Measurements from ENCODE around the gene RPF1. TPM values are rescaled to one million over a fixed set of nuclear protein-coding genes. Genes with fewer than 3 reads are reported as not detected.

RPF1 gene
- total and polyA plus RNA-seq, 4 donors: 18.6 to 34.1 (median 27.5) TPM

GRCh38 chr1:84480650-84481049, 1.6 kb downstream of the RPF1 start:
- no peak for ATAC-seq (ENCODE audit: low FRiP score)
- WGBS, 2 donors: 89 to 90% methylated on average over 4 of the region's 4 CpGs
- no peak overlapping the region for H3K4me3 ChIP-seq (ENCODE audit: low read length in 2 of 2)

DNA sequence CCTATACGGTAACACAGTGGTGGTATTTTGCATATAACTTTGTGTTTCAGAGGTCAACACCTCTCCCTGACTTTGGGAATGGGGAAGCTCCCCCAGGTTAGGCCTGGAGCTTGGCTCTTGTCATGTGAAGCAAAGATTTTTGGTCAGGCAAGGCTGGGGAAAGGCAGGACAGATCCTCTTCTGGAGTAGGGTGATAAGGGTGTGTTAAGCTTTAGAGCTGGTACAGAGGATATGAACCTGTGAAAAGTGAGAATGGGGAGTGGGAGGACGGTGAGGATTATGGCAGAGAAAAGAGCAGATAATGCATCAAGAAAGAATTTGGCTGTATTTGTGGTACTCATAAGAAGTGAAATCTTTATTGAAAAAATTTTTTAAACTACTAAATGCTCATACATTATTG, 2.3 kb downstream of the RPF1 start:
- Histone ChIP-seq H3K27ac (ENCODE audit: low read depth in 1 of 2, low read length in 2 of 2) (no peak overlapping the region), H3K4me3 (ENCODE audit: low read length in 2 of 2) (no peak overlapping the region), H3K27me3 (ENCODE audit: control insufficient read depth in 1 of 2, insufficient read depth in 2 of 2, low read length in 1 of 2) (no peaks in the 10 kb centered on the region), H3K9me3 (ENCODE audit: control insufficient read depth, low read length) (no peaks in the 10 kb centered on the region), H3K4me1 (ENCODE audit: control insufficient read depth in 1 of 2, insufficient read depth in 2 of 2, low read length in 2 of 2) (peaks cover 0 to 2% of the 10 kb centered on the region in 2 donors), H3K36me3 (ENCODE audit: control insufficient read depth in 1 of 2, insufficient read depth in 2 of 2, low read length in 1 of 2) (peaks cover 0 to 2% of the 10 kb centered on the region in 2 donors)
- 91 to 94% methylated on average over 2 of the region's 2 CpGs for WGBS, 2 donors
- no peak for DNase-seq
- ATAC-seq (ENCODE audit: low FRiP score): no peak
- intact Hi-C loops (cut with DNase I): no loop called here

More at GRCh38 chr1:84480650-84481049, 1.6 kb downstream of the RPF1 start:
- DNase-seq: no peak
- Histone ChIP-seq H3K9me3 (ENCODE audit: control insufficient read depth, low read length) (no peaks in the 10 kb centered on the region), H3K36me3 (ENCODE audit: control insufficient read depth in 1 of 2, insufficient read depth in 2 of 2, low read length in 1 of 2) (peaks cover 0 to 2% of the 10 kb centered on the region in 2 donors), H3K27ac (ENCODE audit: low read depth in 1 of 2, low read length in 2 of 2) (no peak overlapping the region), H3K4me1 (ENCODE audit: control insufficient read depth in 1 of 2, insufficient read depth in 2 of 2, low read length in 2 of 2) (peaks cover 0 to 2% of the 10 kb centered on the region in 2 donors), H3K27me3 (ENCODE audit: control insufficient read depth in 1 of 2, insufficient read depth in 2 of 2, low read length in 1 of 2) (no peaks in the 10 kb centered on the region)
- intact Hi-C loops (cut with DNase I): no loop called here

- WGBS, 2 donors: 59 to 73% methylated on average over 3 of the region's 3 CpGs
- DNase-seq (no peak), ATAC-seq (ENCODE audit: low FRiP score) (no peak)
- Histone ChIP-seq H3K36me3 (ENCODE audit: control insufficient read depth in 1 of 2, insufficient read depth in 2 of 2, low read length in 1 of 2) (peaks cover 4 to 11% of the 10 kb centered on the region in 2 donors), H3K27me3 (ENCODE audit: control insufficient read depth in 1 of 2, insufficient read depth in 2 of 2, low read length in 1 of 2) (no peaks in the 10 kb centered on the region), H3K9me3 (ENCODE audit: control insufficient read depth, low read length) (no peaks in the 10 kb centered on the region), H3K4me3 (ENCODE audit: low read length in 2 of 2) (no peak overlapping the region), H3K4me1 (ENCODE audit: control insufficient read depth in 1 of 2, insufficient read depth in 2 of 2, low read length in 2 of 2) (peaks cover 0 to 2% of the 10 kb centered on the region in 2 donors), H3K27ac (ENCODE audit: low read depth in 1 of 2, low read length in 2 of 2) (no peak overlapping the region)
- intact Hi-C loops (cut with DNase I): no loop called here
These were observed 9.0 kb downstream of the RPF1 start for GRCh38 chr1:84488107-84488506.

- H3K4me1 ChIP-seq (ENCODE audit: control insufficient read depth in 1 of 2, insufficient read depth in 2 of 2, low read length in 2 of 2): no peaks in the 10 kb centered on the region
- no peak for DNase-seq
- intact Hi-C loops (cut with DNase I): no loop called here
- ATAC-seq (ENCODE audit: low FRiP score): no peak
- H3K9me3 ChIP-seq (ENCODE audit: control insufficient read depth, low read length): no peaks in the 10 kb centered on the region
- peaks cover 4 to 11% of the 10 kb centered on the region in 2 donors for H3K36me3 ChIP-seq (ENCODE audit: control insufficient read depth in 1 of 2, insufficient read depth in 2 of 2, low read length in 1 of 2)
- 86 to 95% methylated on average over 2 of the region's 2 CpGs for WGBS, 2 donors
- H3K27me3 ChIP-seq (ENCODE audit: control insufficient read depth in 1 of 2, insufficient read depth in 2 of 2, low read length in 1 of 2): no peaks in the 10 kb centered on the region
- H3K4me3 ChIP-seq (ENCODE audit: low read length in 2 of 2): no peak overlapping the region
- H3K27ac ChIP-seq (ENCODE audit: low read depth in 1 of 2, low read length in 2 of 2): no peak overlapping the region
These were observed 10.7 kb downstream of the RPF1 start for GRCh38 chr1:84489766-84490165.

DNA sequence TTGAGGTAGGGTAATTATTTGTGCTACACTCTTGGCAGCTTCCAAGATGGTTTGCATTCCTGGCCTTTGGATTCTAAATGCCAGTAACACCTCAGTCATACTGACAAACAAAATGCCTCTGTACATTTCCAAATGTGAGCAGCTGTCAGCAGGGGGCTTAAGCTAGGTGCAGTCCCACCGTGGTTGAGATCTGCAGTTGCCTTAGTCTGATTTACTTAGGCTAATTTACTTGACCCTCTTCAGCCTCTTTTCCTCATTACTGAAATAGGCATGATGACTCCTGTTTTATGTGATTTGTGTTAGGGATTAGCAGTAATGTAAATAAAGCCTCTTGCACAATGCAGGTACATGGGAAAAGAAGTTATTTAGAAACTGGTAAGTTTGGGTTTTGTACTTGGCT, 13.7 kb downstream of the RPF1 start:
- ATAC-seq (ENCODE audit: low FRiP score) (no peak), DNase-seq (no peak)
- 75 to 87% methylated on average over 1 of the region's 1 CpG for WGBS, 2 donors
- Histone ChIP-seq H3K4me3 (ENCODE audit: low read length in 2 of 2) (no peak overlapping the region), H3K4me1 (ENCODE audit: control insufficient read depth in 1 of 2, insufficient read depth in 2 of 2, low read length in 2 of 2) (no peaks in the 10 kb centered on the region), H3K36me3 (ENCODE audit: control insufficient read depth in 1 of 2, insufficient read depth in 2 of 2, low read length in 1 of 2) (peaks cover 4 to 15% of the 10 kb centered on the region in 2 donors), H3K9me3 (ENCODE audit: control insufficient read depth, low read length) (no peaks in the 10 kb centered on the region), H3K27me3 (ENCODE audit: control insufficient read depth in 1 of 2, insufficient read depth in 2 of 2, low read length in 1 of 2) (no peaks in the 10 kb centered on the region), H3K27ac (ENCODE audit: low read depth in 1 of 2, low read length in 2 of 2) (no peak overlapping the region)
- intact Hi-C loops (cut with DNase I): no loop called here

- no peaks in the 10 kb centered on the region for H3K9me3 ChIP-seq (ENCODE audit: control insufficient read depth, low read length)
- 61 to 72% methylated on average over 1 of the region's 1 CpG for WGBS, 2 donors
- DNase-seq (no peak), ATAC-seq (ENCODE audit: low FRiP score) (no peak)
- intact Hi-C loops (cut with DNase I): no loop called here
- H3K27me3 ChIP-seq (ENCODE audit: control insufficient read depth in 1 of 2, insufficient read depth in 2 of 2, low read length in 1 of 2): no peaks in the 10 kb centered on the region
- no peak overlapping the region for H3K4me3 ChIP-seq (ENCODE audit: low read length in 2 of 2)
- H3K4me1 ChIP-seq (ENCODE audit: control insufficient read depth in 1 of 2, insufficient read depth in 2 of 2, low read length in 2 of 2): no peaks in the 10 kb centered on the region
- H3K27ac ChIP-seq (ENCODE audit: low read depth in 1 of 2, low read length in 2 of 2): no peak overlapping the region
- peaks cover 6 to 15% of the 10 kb centered on the region in 2 donors for H3K36me3 ChIP-seq (ENCODE audit: control insufficient read depth in 1 of 2, insufficient read depth in 2 of 2, low read length in 1 of 2)
These were observed 14.7 kb downstream of the RPF1 start for GRCh38 chr1:84493747-84494146.

DNA sequence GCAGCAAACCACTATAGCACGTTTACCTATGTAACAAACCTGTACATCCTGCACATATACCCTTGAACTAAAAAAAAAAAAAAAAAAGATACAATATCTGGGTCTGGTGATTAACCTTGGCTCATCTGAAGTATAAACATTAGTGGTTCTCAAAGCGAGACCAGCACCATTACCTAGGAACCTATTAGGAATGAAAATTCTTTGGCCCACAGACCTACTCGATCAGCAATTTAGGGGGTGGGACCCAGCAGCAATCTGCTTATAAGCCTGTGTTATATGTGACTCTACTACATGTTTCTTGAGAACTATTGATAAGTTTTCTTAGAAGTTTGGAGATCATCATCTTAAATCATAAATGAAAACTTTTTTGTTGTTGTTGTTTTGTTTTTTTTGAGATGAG, 17.4 kb downstream of the RPF1 start:
- Histone ChIP-seq H3K36me3 (ENCODE audit: control insufficient read depth in 1 of 2, insufficient read depth in 2 of 2, low read length in 1 of 2) (peaks cover 2 to 15% of the 10 kb centered on the region in 2 donors), H3K9me3 (ENCODE audit: control insufficient read depth, low read length) (no peaks in the 10 kb centered on the region), H3K4me3 (ENCODE audit: low read length in 2 of 2) (no peak overlapping the region), H3K27ac (ENCODE audit: low read depth in 1 of 2, low read length in 2 of 2) (no peak overlapping the region), H3K27me3 (ENCODE audit: control insufficient read depth in 1 of 2, insufficient read depth in 2 of 2, low read length in 1 of 2) (no peaks in the 10 kb centered on the region), H3K4me1 (ENCODE audit: control insufficient read depth in 1 of 2, insufficient read depth in 2 of 2, low read length in 2 of 2) (no peaks in the 10 kb centered on the region)
- ATAC-seq (ENCODE audit: low FRiP score): no peak
- intact Hi-C loops (cut with DNase I): no loop called here
- WGBS, 2 donors: 79 to 94% methylated on average over 3 of the region's 3 CpGs
- DNase-seq: no peak

DNA sequence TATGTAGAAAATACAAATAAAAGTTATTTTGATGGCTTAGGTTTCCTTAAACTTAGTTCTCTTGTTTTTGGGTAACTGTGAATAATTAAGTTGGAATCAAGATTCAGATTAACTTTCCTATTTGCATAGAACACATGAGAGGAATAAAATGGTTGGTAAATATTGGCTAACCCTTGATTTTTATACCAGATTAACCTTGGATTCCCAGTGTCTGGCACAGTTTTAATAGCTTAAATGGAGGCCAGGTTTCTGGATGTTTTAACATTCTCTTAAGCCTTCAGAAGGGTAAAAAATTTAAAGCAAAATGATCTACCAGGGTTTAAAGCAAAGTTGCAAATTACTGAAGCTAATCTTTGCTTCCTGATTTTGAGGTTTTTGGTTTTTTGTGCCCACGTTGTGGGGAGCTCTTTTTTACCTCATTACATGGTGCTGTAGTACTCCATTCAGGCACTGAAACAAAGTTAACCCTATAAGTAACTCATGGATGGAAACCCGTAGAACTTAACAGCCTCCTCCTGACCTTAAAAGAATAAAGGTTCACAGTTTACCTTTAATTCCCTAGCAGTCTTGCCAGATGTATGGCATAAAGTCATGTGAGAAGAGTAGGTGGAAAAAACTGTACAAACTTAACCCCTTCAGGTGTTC, 18.7 kb downstream of the RPF1 start:
- WGBS, 2 donors: 44 to 45% methylated on average over 2 of the region's 2 CpGs
- no peak overlapping the region for H3K27ac ChIP-seq (ENCODE audit: low read depth in 1 of 2, low read length in 2 of 2)
- no peaks in the 10 kb centered on the region for H3K4me1 ChIP-seq (ENCODE audit: control insufficient read depth in 1 of 2, insufficient read depth in 2 of 2, low read length in 2 of 2)
- H3K9me3 ChIP-seq (ENCODE audit: control insufficient read depth, low read length): no peaks in the 10 kb centered on the region
- DNase-seq: no peak
- peaks cover 2 to 9% of the 10 kb centered on the region in 2 donors for H3K36me3 ChIP-seq (ENCODE audit: control insufficient read depth in 1 of 2, insufficient read depth in 2 of 2, low read length in 1 of 2)
- no peaks in the 10 kb centered on the region for H3K27me3 ChIP-seq (ENCODE audit: control insufficient read depth in 1 of 2, insufficient read depth in 2 of 2, low read length in 1 of 2)
- intact Hi-C loops (cut with DNase I): no loop called here
- ATAC-seq (ENCODE audit: low FRiP score): no peak
- no peak overlapping the region for H3K4me3 ChIP-seq (ENCODE audit: low read length in 2 of 2)

- Histone ChIP-seq H3K27me3 (ENCODE audit: control insufficient read depth in 1 of 2, insufficient read depth in 2 of 2, low read length in 1 of 2) (no peaks in the 10 kb centered on the region), H3K27ac (ENCODE audit: low read depth in 1 of 2, low read length in 2 of 2) (no peak overlapping the region), H3K4me1 (ENCODE audit: control insufficient read depth in 1 of 2, insufficient read depth in 2 of 2, low read length in 2 of 2) (peaks cover 1 to 10% of the 10 kb centered on the region in 2 donors), H3K36me3 (ENCODE audit: control insufficient read depth in 1 of 2, insufficient read depth in 2 of 2, low read length in 1 of 2) (peaks cover 0 to 4% of the 10 kb centered on the region in 2 donors), H3K9me3 (ENCODE audit: control insufficient read depth, low read length) (no peaks in the 10 kb centered on the region), H3K4me3 (ENCODE audit: low read length in 2 of 2) (no peak overlapping the region)
- DNase-seq (no peak), ATAC-seq (ENCODE audit: low FRiP score) (no peak)
- intact Hi-C loops (cut with DNase I): no loop called here
- 26% methylated on average over 5 of the region's 5 CpGs for WGBS, 2 donors
These were observed 23.9 kb downstream of the RPF1 start for GRCh38 chr1:84502927-84503326.
